NCI-H774 (cell line): ENCODE data around the gene STARD10.
A peak's percentile ranks its signal among the peaks of the same experiment; 100 is the strongest.

Experiments
- DNase-seq: peaks from one replicate; lab custom pipeline; 2025; lab: John Stamatoyannopoulos, UW

Gene STARD10

GRCh38 chr11:72780296-72781062 lies 13.4 kb downstream of the STARD10 start:
- DNase-seq: no peak

- DNase-seq: no peak
Measured at GRCh38 chr11:72779495-72780128, 14.2 kb downstream of the STARD10 start.

- no peak for DNase-seq
Measured at GRCh38 chr11:72778535-72779494, 15.0 kb downstream of the STARD10 start.

DNA sequence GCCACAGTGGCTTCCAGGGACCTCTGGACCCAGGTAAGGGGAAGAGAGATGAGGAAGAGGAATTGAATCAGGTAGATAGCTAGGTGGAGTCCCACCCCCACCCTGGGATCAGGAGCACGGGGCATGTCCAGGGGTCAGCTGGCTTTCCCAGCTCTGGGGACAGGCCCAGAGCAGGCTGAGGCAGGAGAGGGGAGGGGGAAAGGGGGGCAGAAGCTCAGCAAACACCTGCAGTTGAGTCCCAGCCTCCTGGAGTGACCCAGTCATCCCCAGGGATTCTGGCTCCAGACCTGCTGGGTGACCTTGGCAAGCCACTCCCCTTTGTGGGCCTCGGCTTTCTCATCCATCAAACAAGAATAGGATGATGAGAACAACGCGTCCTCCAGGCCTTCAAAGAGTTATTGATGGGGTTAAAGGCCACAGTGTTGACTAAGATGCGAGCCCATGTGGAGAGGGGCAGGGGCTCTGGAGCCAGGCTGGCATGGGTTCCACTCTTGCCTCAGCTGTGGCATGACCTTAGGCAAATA lies 16.0 kb downstream of the STARD10 start:
- DNase-seq: no peak

GRCh38 chr11:72776844-72777754 lies 16.7 kb downstream of the STARD10 start:
- no peak for DNase-seq

- no peak for DNase-seq
Measured at GRCh38 chr11:72776117-72776843, 17.6 kb downstream of the STARD10 start.

DNA sequence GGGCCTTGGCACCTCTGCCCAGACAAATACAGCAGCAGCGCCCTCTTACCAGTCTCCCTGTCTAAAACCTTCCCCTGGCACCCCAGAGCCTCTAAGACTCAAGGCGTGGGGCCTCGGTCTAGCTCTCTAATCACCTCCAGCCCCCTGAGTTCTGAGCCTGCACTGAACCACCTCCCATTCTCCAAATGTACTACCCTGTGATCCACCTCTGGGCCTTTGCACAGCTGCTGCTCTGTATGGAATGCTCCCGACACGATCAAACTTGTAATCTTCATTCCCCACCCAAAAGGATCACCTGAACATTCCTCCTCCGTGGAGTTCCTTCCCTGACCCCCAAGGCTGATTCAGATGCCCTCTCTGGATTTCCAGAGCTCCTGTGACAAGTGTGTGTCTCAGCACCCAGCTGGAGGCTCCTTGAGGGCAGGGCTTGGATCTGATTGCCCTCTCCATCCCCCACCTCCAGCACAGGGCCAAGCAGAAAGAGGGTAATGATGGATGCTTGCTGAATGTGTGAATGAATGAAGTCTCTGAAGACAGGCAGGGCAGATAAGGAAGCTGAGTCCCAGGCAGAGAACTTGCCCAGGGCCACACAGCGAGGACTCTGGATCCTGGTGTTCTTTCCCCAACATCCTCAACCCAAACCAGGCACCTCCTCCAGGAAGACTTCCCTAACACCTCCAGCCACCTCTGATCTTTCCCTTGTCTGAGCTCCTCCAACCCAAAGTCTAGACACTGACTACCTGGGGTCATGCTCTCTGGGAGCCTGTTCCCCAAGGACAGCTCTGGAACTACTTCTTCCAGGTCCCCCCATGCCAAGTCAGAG lies 18.3 kb downstream of the STARD10 start:
- DNase-seq: no peak

DNA sequence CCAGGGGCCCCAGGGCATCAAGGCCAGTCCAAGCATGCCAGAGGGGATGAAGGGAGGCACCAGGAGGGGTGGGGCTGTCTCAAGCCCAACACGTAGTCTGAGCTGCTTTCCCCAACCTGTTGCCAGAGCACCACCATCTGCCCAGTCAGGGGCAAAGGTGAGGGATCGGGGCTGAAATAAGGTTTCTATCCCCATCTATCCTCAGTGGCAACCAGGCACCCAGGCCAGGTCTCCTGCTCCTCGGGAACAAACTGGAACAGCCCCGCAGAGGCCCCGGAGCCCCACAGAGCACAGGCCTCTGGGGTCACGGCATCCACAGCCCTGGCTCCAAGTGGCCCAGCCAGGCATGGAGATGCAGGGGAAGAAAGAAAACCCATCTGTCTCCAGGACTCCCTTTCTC lies 19.3 kb downstream of the STARD10 start:
- DNase-seq: no peak

GRCh38 chr11:72773696-72774095 lies 20.2 kb downstream of the STARD10 start:
- no peak for DNase-seq

DNA sequence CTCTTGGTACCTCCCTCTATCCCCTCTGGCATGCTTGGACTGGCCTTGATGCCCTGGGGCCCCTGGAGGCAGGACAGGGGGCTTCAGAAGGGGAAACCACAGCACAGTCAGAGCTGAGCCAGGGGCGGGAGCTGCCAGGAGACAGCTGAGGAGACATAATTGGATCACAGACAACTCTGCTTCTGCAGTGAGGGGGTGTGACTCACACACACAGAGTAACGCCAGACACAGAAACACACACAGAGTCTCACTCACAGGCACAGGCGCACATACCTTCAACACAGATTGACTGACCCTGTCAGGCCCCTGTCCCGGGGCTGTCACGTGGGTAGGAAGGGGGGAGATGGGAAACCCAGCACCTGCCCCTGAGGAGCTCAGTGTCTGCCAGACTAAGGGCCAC lies 20.6 kb downstream of the STARD10 start:
- DNase-seq: no peak

GRCh38 chr11:72772059-72772458 lies 21.8 kb downstream of the STARD10 start:
- no peak for DNase-seq

GRCh38 chr11:72771507-72771906 lies 22.3 kb downstream of the STARD10 start:
- no peak for DNase-seq

DNA sequence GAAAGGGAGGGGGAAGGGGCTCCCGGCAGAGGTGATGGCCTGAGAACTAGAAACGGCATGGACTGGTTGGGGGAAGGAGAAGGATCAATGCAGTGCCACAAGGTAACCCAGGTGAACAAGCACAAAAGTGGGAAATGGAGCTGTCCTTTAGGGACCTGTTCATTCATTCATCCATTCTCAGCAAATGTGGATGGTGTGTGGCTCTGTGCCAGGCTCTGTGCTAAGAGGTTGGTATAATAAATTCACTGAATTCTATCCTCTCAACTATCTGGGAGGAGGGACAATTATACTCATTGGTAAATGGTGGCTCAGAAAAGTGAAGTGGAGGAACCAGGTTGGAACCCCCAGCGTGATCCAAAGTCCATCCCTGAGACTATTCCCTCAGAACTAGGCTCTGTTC lies 23.0 kb downstream of the STARD10 start:
- DNase-seq: no peak

DNA sequence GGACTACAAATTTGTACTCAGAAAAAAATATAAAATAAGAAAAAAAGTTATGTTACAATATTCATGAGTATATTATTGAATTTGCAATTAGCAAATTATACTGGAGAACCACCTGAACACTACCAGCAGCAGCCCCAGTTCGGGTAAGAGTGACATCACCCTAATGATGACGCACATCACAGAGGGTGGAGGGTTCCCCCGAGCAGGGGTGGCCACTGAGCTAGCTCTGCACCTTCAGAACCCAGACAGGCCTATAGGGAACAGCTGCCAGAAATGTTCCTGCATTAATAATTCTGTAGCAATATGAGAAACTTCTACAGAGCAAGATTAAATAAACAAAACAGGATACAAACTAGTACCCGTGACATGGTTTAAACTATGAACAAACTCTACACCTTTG lies 24.2 kb downstream of the STARD10 start:
- no peak for DNase-seq

GRCh38 chr11:72768581-72768980 lies 25.3 kb downstream of the STARD10 start:
- no peak for DNase-seq

DNA sequence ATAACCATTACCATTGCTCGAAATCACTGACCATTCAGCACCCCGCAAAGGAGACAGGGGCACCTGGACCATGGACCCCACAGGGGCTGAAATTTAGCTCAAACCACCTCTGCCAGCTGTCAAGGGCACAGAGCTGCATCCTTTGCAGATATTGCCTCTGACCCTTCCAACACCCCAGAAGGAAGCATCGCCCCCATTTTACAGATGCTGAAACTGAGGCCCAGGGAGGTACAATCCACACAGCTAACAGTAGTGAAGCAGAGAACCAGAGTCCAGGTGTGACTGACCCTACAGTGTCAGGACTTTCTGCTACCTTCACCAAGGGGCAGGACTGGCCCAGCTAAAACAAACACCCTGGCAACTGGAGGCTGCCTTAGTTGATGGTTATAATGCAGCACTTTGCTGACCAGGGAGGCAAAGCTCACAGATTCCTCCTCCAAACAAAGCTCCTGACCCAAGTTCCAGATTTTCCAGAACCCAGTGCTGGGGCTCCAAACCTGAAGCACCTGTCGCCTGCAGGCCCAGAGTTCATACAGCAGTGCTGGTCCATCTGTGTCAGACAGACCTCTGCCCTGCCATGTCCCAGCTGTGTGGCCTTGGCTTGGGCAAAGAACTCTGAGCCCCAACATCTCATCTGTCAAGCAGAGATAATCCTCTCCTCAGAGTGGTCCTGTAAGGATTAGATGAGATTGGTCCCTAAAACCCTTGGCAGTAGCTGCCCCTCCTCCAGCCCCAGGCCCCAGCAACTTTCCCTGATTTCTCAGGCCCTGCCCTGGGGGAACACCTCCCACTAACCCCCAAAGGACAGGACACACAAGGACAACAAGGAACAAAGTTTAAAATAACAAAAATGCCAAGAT lies 26.4 kb downstream of the STARD10 start:
- DNase-seq: no peak

- no peak for DNase-seq
Measured at GRCh38 chr11:72766152-72766902, 27.5 kb downstream of the STARD10 start.

GRCh38 chr11:72764503-72764902 lies 29.3 kb downstream of the STARD10 start:
- DNase-seq: peak; percentile 29
